LNCAP (cell line): ENCODE results near the gene PARP9.

Experiments
- TF ChIP-seq, protein P1 (sequence below): fragments of 450-650 bp; IDR thresholded peaks from 2 replicates; pipeline ENCODE4 v1.5.1; 2017; ENCODE audit warnings: mild to moderate bottlenecking

The PARP9 gene

DNA sequence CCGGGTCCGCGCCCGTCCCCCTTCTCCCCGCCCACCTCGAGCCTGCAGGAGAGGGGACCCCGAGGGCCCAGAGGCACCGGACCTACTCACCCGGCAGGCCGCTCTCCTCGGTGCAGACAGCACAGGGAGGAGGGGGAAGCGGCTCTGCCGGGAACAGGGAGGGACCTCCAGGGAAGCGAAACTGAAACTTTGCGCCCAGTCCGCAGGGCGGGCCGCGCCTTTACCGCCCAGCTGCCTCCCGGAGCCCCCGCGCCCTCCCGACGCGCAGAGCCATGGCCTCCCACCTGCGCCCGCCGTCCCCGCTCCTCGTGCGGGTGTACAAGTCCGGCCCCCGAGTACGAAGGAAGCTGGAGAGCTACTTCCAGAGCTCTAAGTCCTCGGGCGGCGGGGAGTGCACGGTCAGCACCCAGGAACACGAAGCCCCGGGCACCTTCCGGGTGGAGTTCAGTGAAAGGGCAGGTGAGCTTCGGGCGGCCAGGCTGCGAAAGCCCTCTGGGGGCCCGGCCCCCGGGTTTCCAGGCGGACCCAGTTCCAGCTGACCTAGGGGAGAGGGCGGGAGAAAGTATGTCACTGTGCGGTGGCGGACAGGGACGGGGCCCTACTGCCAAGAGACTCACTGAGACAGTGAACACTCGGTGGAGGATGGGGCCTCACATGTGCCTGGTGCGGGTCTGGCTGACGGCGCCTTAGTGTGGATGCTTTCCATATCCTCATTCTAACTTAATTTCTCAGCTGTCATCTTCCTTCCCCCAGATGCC, at the start of gene PARP9, which contains the start of gene DTX3L:
PARP9 (minus strand) TSS at position 146 of the 758 bp plus-strand sequence. CDS start 4,680 bp downstream, outside the sequence.
DTX3L (plus strand) TSS at position 184 of the 758 bp plus-strand sequence; CDS start at position 273, 89 bp downstream.
- TF ChIP-seq, protein P1, sequence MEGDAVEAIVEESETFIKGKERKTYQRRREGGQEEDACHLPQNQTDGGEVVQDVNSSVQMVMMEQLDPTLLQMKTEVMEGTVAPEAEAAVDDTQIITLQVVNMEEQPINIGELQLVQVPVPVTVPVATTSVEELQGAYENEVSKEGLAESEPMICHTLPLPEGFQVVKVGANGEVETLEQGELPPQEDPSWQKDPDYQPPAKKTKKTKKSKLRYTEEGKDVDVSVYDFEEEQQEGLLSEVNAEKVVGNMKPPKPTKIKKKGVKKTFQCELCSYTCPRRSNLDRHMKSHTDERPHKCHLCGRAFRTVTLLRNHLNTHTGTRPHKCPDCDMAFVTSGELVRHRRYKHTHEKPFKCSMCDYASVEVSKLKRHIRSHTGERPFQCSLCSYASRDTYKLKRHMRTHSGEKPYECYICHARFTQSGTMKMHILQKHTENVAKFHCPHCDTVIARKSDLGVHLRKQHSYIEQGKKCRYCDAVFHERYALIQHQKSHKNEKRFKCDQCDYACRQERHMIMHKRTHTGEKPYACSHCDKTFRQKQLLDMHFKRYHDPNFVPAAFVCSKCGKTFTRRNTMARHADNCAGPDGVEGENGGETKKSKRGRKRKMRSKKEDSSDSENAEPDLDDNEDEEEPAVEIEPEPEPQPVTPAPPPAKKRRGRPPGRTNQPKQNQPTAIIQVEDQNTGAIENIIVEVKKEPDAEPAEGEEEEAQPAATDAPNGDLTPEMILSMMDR: no peak

DNA sequence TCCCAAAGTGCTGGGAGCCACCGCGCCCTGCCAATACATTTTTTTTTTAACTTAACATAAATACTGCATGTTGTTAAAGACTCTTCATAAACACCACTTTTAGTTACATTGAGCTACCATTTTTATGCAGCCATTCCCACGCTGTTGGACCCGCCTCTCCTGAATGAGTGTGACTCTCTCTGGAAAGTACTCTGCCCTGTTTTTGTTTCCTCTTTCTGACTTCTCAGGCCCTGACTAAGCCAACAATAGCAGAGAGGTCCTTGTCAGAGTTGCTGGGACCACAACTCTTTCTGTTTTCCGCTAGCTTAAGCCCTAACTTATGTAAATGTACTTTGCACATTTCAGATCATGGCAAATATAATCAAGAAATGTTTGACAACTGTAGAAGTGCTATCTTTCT, 48.6 kb upstream of the PARP9 start:
- TF ChIP-seq, protein P1: no peak

DNA sequence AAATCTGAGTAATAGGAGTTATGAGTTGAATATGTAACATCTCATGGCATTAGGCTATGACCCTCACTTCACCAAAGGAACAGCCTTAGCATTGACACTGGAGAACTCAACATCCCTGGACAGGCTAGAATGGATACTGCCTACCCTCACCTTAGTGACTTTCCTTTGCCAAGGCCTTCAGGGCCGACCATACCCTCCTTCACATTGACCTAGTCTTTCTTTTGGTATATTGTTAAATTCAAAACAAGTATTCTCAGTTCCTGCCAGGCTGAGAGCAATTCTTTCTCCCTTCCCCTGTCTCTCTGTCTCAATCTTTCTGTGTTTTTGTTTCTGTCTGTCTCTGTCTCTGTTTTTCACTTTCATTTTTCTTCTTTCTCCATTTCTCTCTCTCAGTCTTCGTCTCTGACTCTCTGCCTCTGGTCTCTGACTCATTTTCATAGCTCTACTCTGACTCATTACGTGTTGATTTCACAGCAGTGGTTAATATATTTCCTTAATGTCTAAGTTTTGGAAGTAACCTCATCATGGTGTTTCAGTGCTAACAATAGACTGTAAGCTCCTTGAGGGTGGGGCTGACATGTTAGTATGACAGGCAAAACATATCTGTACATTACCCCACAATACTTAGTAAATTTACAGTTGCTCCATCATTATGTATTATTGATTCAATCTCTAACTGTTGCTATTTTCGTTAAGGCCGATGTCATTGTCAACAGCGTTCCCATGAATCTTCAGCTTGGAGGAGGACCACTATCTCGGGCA, 45.9 kb upstream of the PARP9 start:
- TF ChIP-seq, protein P1: no peak

DNA sequence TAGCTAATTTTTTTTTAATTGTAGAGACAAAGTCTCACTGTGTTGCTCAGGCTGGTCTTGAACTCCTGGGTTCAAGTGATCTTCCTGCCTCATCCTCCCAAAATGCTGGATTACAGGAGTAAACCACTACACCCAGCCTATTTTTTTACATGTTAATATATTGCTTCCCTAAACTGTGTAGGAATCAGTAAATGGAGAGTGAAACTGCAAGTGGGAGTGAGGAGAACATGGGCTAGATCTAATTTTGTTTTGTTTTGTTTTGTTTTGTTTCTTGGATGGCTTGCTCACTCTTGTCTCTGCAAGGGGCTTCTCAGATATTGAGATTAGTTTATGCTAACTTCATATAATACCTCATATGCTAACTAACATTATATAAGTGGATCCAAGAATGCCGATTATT, 44.8 kb upstream of the PARP9 start:
- TF ChIP-seq, protein P1: no peak

DNA sequence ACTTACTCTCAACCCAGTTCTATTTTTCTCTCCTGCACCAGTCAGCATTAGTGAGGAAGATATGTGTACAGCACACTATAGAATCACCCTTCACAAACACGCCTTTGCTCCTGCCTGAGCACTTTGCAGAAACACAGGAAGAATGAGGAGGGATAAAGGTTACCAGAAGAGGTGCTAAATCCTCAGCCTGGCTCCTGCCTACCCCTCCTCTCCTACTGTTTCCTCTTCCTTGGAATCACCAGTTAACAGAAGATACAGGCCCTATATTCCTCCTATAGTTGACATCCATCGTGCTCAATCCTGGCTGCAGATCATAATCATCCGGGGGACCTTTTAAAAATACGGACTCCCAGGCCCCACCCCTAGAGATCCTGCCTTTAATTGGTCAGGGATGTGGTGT, 42.2 kb upstream of the PARP9 start:
- TF ChIP-seq, protein P1: no peak

DNA sequence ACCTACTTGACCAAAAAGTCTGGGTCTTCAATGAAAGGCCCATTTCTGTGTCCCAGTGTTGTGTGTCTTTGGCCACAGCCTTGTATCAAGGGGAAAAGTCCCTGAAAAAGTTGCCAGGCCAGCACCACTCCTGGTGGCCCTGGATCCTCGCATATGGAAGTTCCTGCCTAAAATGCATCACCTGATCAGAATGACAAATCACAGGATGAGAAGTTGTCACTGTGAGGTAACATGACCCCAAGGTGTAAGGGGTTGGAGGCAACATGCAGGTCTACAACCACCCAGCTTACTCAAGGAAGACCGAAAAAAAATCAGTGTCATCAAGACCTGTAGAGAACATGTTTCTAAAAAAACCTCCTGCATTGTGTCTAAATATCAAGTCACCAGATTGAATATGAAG, 39.0 kb upstream of the PARP9 start:
- TF ChIP-seq, protein P1: no peak

DNA sequence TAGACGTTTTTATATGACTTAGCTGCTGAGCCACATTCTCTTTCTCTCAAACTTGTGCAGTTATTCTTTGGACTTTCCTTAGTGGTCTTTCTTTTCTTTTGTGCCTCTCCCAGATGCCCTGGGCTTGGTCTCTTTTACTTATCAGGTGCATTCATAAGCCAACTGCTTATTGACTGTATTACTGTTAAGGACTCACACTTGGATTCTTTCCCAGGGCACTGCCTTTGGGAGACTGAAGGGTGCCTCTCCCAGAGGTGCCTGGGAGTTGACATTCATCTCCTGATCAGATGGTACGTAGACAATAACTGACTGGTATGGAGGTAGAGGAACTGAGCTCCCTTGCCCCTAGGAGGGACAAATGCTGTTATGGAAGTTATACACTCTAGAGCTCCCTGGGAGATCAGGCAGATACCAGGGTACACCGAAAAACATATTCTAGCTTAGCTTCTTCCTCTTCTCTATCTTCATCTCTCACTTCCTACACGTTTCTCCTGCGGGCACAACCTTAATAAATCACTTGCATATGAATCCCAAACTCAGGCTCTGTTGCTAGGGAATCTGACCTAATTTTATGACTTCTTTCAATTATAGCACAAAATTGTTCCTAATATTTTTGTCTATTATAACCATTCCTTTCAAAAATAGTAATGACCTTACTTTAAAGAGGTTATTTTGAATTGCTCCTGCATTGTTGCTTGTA, 38.1 kb upstream of the PARP9 start:
- TF ChIP-seq, protein P1: no peak
